ENCODE data around the gene THAP3. TPM values are rescaled to one million over a fixed set of nuclear protein-coding genes. Genes with fewer than 3 reads are reported as not detected.

Gene THAP3
- polyA plus RNA-seq, 4 donors = 14.3 to 35.1 (median 18.0) TPM

- FAIRE-seq = no peak
- Histone ChIP-seq H3K27ac (ENCODE audit: low read depth in 1 of 3, low read length in 2 of 3) (peak overlapping the region; percentile 83 to 93 (median 86)), H3K9me3 (ENCODE audit: control insufficient read depth in 2 of 2, insufficient read depth in 1 of 2, low read depth in 1 of 2, low read length in 1 of 2) (no peaks in the 10 kb centered on the region), H3K4me3 (ENCODE audit: low read depth in 1 of 3, low read length in 3 of 3) (peak overlapping the region in 2 of 3 donors; percentile 13 to 72), H3K36me3 (ENCODE audit: control insufficient read depth in 3 of 3, insufficient read depth in 2 of 3, low read depth in 1 of 3, low read length in 3 of 3) (peaks cover 0 to 38% (median 0%) of the 10 kb centered on the region in 3 donors), H3K27me3 (ENCODE audit: control insufficient read depth in 3 of 3, insufficient read depth in 3 of 3, low read length in 3 of 3) (no peaks in the 10 kb centered on the region), H3K4me1 (ENCODE audit: control insufficient read depth in 3 of 3, insufficient read depth in 2 of 3, low read depth in 1 of 3, low read length in 2 of 3) (peaks cover 4 to 30% (median 10%) of the 10 kb centered on the region in 3 donors)
- DNase-seq = peak in 1 of 2 donors; percentile 23
- WGBS, 3 donors = 24 to 52% (median 39%) methylated on average over 10 of the region's 10 CpGs
Observed at GRCh38 chr1:6581561-6582305, 42.9 kb upstream of the THAP3 start.

- Histone ChIP-seq H3K27ac (ENCODE audit: low read depth in 1 of 3, low read length in 2 of 3) (peak overlapping the region; percentile 83 to 93 (median 86)), H3K9me3 (ENCODE audit: control insufficient read depth in 2 of 2, insufficient read depth in 1 of 2, low read depth in 1 of 2, low read length in 1 of 2) (no peaks in the 10 kb centered on the region), H3K4me3 (ENCODE audit: low read depth in 1 of 3, low read length in 3 of 3) (peak overlapping the region in 2 of 3 donors; percentile 13 to 18), H3K4me1 (ENCODE audit: control insufficient read depth in 3 of 3, insufficient read depth in 2 of 3, low read depth in 1 of 3, low read length in 2 of 3) (peaks cover 4 to 30% (median 10%) of the 10 kb centered on the region in 3 donors), H3K36me3 (ENCODE audit: control insufficient read depth in 3 of 3, insufficient read depth in 2 of 3, low read depth in 1 of 3, low read length in 3 of 3) (peaks cover 0 to 44% (median 0%) of the 10 kb centered on the region in 3 donors), H3K27me3 (ENCODE audit: control insufficient read depth in 3 of 3, insufficient read depth in 3 of 3, low read length in 3 of 3) (no peaks in the 10 kb centered on the region)
- FAIRE-seq = no peak
- peak; percentile 96 for DNase-seq
- WGBS, 3 donors = 0 to 65% (median 25%) methylated on average over 1 of the region's 1 CpG
Observed at GRCh38 chr1:6582370-6582769, 42.3 kb upstream of the THAP3 start.

GRCh38 chr1:6584126-6585080 lies 40.3 kb upstream of the THAP3 start:
- Histone ChIP-seq H3K27me3 (ENCODE audit: control insufficient read depth in 3 of 3, insufficient read depth in 3 of 3, low read length in 3 of 3) (no peaks in the 10 kb centered on the region), H3K4me1 (ENCODE audit: control insufficient read depth in 3 of 3, insufficient read depth in 2 of 3, low read depth in 1 of 3, low read length in 2 of 3) (peaks cover 4 to 25% (median 10%) of the 10 kb centered on the region in 3 donors), H3K27ac (ENCODE audit: low read depth in 1 of 3, low read length in 2 of 3) (peak overlapping the region in 1 of 3 donors; percentile 13), H3K4me3 (ENCODE audit: low read depth in 1 of 3, low read length in 3 of 3) (no peak overlapping the region), H3K9me3 (ENCODE audit: control insufficient read depth in 2 of 2, insufficient read depth in 1 of 2, low read depth in 1 of 2, low read length in 1 of 2) (no peaks in the 10 kb centered on the region), H3K36me3 (ENCODE audit: control insufficient read depth in 3 of 3, insufficient read depth in 2 of 3, low read depth in 1 of 3, low read length in 3 of 3) (peaks cover 2 to 65% (median 3%) of the 10 kb centered on the region in 3 donors)
- WGBS, 3 donors = 70 to 76% (median 75%) methylated on average over 21 of the region's 21 CpGs
- DNase-seq (no peak), FAIRE-seq (no peak)

GRCh38 chr1:6585081-6585722 lies 39.5 kb upstream of the THAP3 start:
- no peak for FAIRE-seq

GRCh38 chr1:6585841-6586240 lies 38.8 kb upstream of the THAP3 start:
- H3K27ac ChIP-seq (ENCODE audit: low read depth in 1 of 3, low read length in 2 of 3) = no peak overlapping the region
- DNase-seq = no peak
- no peak for FAIRE-seq
- no peaks in the 10 kb centered on the region for H3K27me3 ChIP-seq (ENCODE audit: control insufficient read depth in 3 of 3, insufficient read depth in 3 of 3, low read length in 3 of 3)
- no peaks in the 10 kb centered on the region for H3K9me3 ChIP-seq (ENCODE audit: control insufficient read depth in 2 of 2, insufficient read depth in 1 of 2, low read depth in 1 of 2, low read length in 1 of 2)
- no peak overlapping the region for H3K4me3 ChIP-seq (ENCODE audit: low read depth in 1 of 3, low read length in 3 of 3)
- WGBS, 3 donors = 88 to 92% (median 92%) methylated on average over 7 of the region's 7 CpGs
- peaks cover 4 to 20% (median 7%) of the 10 kb centered on the region in 3 donors for H3K4me1 ChIP-seq (ENCODE audit: control insufficient read depth in 3 of 3, insufficient read depth in 2 of 3, low read depth in 1 of 3, low read length in 2 of 3)
- H3K36me3 ChIP-seq (ENCODE audit: control insufficient read depth in 3 of 3, insufficient read depth in 2 of 3, low read depth in 1 of 3, low read length in 3 of 3) = peaks cover 2 to 76% (median 10%) of the 10 kb centered on the region in 3 donors

More at GRCh38 chr1:6585081-6585722, 39.5 kb upstream of the THAP3 start:
- DNase-seq = no peak
- Histone ChIP-seq H3K4me1 (ENCODE audit: control insufficient read depth in 3 of 3, insufficient read depth in 2 of 3, low read depth in 1 of 3, low read length in 2 of 3) (peaks cover 4 to 24% (median 10%) of the 10 kb centered on the region in 3 donors), H3K4me3 (ENCODE audit: low read depth in 1 of 3, low read length in 3 of 3) (no peak overlapping the region), H3K36me3 (ENCODE audit: control insufficient read depth in 3 of 3, insufficient read depth in 2 of 3, low read depth in 1 of 3, low read length in 3 of 3) (peaks cover 2 to 73% (median 7%) of the 10 kb centered on the region in 3 donors), H3K27me3 (ENCODE audit: control insufficient read depth in 3 of 3, insufficient read depth in 3 of 3, low read length in 3 of 3) (no peaks in the 10 kb centered on the region), H3K9me3 (ENCODE audit: control insufficient read depth in 2 of 2, insufficient read depth in 1 of 2, low read depth in 1 of 2, low read length in 1 of 2) (no peaks in the 10 kb centered on the region), H3K27ac (ENCODE audit: low read depth in 1 of 3, low read length in 2 of 3) (no peak overlapping the region)
- WGBS, 3 donors = 82 to 86% (median 86%) methylated on average over 12 of the region's 12 CpGs

- DNase-seq = no peak
- no peaks in the 10 kb centered on the region for H3K9me3 ChIP-seq (ENCODE audit: control insufficient read depth in 2 of 2, insufficient read depth in 1 of 2, low read depth in 1 of 2, low read length in 1 of 2)
- peaks cover 2 to 78% (median 10%) of the 10 kb centered on the region in 3 donors for H3K36me3 ChIP-seq (ENCODE audit: control insufficient read depth in 3 of 3, insufficient read depth in 2 of 3, low read depth in 1 of 3, low read length in 3 of 3)
- no peaks in the 10 kb centered on the region for H3K27me3 ChIP-seq (ENCODE audit: control insufficient read depth in 3 of 3, insufficient read depth in 3 of 3, low read length in 3 of 3)
- peaks cover 0 to 15% (median 5%) of the 10 kb centered on the region in 3 donors for H3K4me1 ChIP-seq (ENCODE audit: control insufficient read depth in 3 of 3, insufficient read depth in 2 of 3, low read depth in 1 of 3, low read length in 2 of 3)
- no peak for FAIRE-seq
- H3K27ac ChIP-seq (ENCODE audit: low read depth in 1 of 3, low read length in 2 of 3) = no peak overlapping the region
- WGBS, 3 donors = 84 to 92% (median 89%) methylated on average over 11 of the region's 11 CpGs
- H3K4me3 ChIP-seq (ENCODE audit: low read depth in 1 of 3, low read length in 3 of 3) = no peak overlapping the region
Observed at GRCh38 chr1:6586404-6586816, 38.3 kb upstream of the THAP3 start.

GRCh38 chr1:6587261-6588005 lies 37.2 kb upstream of the THAP3 start:
- Histone ChIP-seq H3K9me3 (ENCODE audit: control insufficient read depth in 2 of 2, insufficient read depth in 1 of 2, low read depth in 1 of 2, low read length in 1 of 2) (no peaks in the 10 kb centered on the region), H3K4me1 (ENCODE audit: control insufficient read depth in 3 of 3, insufficient read depth in 2 of 3, low read depth in 1 of 3, low read length in 2 of 3) (peaks cover 0 to 5% (median 0%) of the 10 kb centered on the region in 3 donors), H3K27me3 (ENCODE audit: control insufficient read depth in 3 of 3, insufficient read depth in 3 of 3, low read length in 3 of 3) (no peaks in the 10 kb centered on the region), H3K27ac (ENCODE audit: low read depth in 1 of 3, low read length in 2 of 3) (no peak overlapping the region), H3K4me3 (ENCODE audit: low read depth in 1 of 3, low read length in 3 of 3) (no peak overlapping the region), H3K36me3 (ENCODE audit: control insufficient read depth in 3 of 3, insufficient read depth in 2 of 3, low read depth in 1 of 3, low read length in 3 of 3) (peaks cover 2 to 81% (median 10%) of the 10 kb centered on the region in 3 donors)
- no peak for DNase-seq
- 62 to 64% (median 62%) methylated on average over 13 of the region's 13 CpGs for WGBS, 3 donors
- no peak for FAIRE-seq

Data from small intestine (tissue), 7 donors.